Upper lobe of left lung (tissue), 6 donors: ENCODE measurements around the gene CHAC2. TPM values are rescaled to one million over a fixed set of nuclear protein-coding genes. Genes with fewer than 3 reads are reported as not detected.

Experiments used
- ATAC-seq, 2 donors: fragments of 200-7000 bp; cut with Tn5 transposase; one replicate each; pipeline ENCODE4 v1.9.1; 2022; ENCODE audit warnings: mild to moderate bottlenecking in 2 of 2, moderate library complexity in 2 of 2; ENCODE audit not compliant: low FRiP score in 2 of 2
- DNase-seq, 2 donors: peaks; one replicate each; pipeline ENCODE4 v3.0.0-alpha.2; 2019 to 2020
- H3K27ac ChIP-seq, 4 donors: fragments of 200-600 bp; sonication (generic); one replicate each; pipeline ENCODE4 v1.5.1; 2016 to 2019
- H3K27me3 ChIP-seq, 4 donors: fragments of 200-600 bp; sonication (generic); one replicate each; pipeline ENCODE4 v1.5.1; 2017 to 2019
- H3K36me3 ChIP-seq, 4 donors: fragments of 200-600 bp; sonication (generic); one replicate each; pipeline ENCODE4 v1.5.1; 2016 to 2019
- H3K4me1 ChIP-seq, 4 donors: fragments of 200-600 bp; sonication (generic); one replicate each; pipeline ENCODE4 v1.5.1; 2018 to 2019
- H3K4me3 ChIP-seq, 4 donors: fragments of 200-600 bp; sonication (generic); one replicate each; pipeline ENCODE4 v1.5.1; 2017 to 2019; ENCODE audit warnings: mild to moderate bottlenecking in 2 of 4, moderate library complexity in 1 of 4
- H3K9me3 ChIP-seq, 4 donors: fragments of 200-600 bp; sonication (generic); one replicate each; pipeline ENCODE4 v1.5.1; 2018 to 2019
- EP300 ChIP-seq, 4 donors: sonication (generic); formaldehyde crosslinking; IDR thresholded peaks; one replicate each; pipeline ENCODE4 v1.5.1; 2017; ENCODE audit warnings: antibody characterized with exemption in 4 of 4, control low read depth in 2 of 4
- POLR2A ChIP-seq, 4 donors: fragments of 450-650 bp; IDR thresholded peaks; one replicate each; pipeline ENCODE4 v1.5.1; 2016 to 2017; ENCODE audit warnings: antibody characterized with exemption in 4 of 4, mild to moderate bottlenecking in 2 of 4
- POLR2AphosphoS5 ChIP-seq, 2 donors: sonication (generic); formaldehyde crosslinking; IDR thresholded peaks; one replicate each; pipeline ENCODE4 v1.5.1; 2017; ENCODE audit warnings: antibody characterized with exemption in 2 of 2
- WGBS, 2 donors: methylation state at CpG; one replicate each; pipeline ENCODE4 v1.1.5; 2017 to 2018; 5-methylcytosine and 5-hydroxymethylcytosine counted together
- total RNA-seq, 6 donors: library from RNA; depleted of rRNA in 4 of 6; stranded (reverse); fragments of >200 nt in 4 of 6; gene quantifications; one replicate each; pipeline versions ENCODE4 v1.1.0 to v1.2.1, GENCODE V29; 2016 to 2021
- TF ChIP-seq, protein P1 (sequence below), 6 experiments: fragments of 450-650 bp in 4 of 6; fragments of 200-600 bp in 2 of 6; sonication (generic) in 2 of 6; IDR thresholded peaks; one replicate each; pipeline ENCODE4 v1.5.1; 2016 to 2019; ENCODE audit warnings: antibody characterized with exemption in 6 of 6
- donor health status: DM: no; HTN: no; CAD: no; lungs with moderate emphysema.
- donor health status: DM: no; HTN: yes; CAD: no; lungs with severe emphysema.

Gene CHAC2
- total RNA-seq, 6 donors from 2014 or later, result 0.55 to 5.2 (median 3.1) TPM

DNA sequence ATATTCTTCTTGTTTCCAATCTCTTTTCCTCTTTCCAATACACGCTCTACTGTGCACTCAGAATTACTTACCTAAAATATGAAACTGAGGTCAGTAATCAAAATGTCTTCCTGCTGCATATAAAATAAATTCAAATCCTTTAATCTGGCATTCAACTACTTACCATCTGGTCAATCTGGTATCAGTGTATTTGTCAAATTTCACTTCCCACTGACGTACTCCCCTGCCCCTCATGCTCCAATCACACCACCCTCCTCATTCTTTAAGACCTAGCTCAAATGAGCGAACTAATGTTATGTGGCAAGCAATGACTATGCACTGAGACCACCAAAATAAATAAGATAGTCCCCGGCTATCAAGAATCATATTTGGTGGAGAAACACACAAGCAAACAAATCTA, 12.5 kb downstream of the CHAC2 start:
- 94 to 96% methylated on average over 4 of the region's 4 CpGs for WGBS, 2 donors

DNA sequence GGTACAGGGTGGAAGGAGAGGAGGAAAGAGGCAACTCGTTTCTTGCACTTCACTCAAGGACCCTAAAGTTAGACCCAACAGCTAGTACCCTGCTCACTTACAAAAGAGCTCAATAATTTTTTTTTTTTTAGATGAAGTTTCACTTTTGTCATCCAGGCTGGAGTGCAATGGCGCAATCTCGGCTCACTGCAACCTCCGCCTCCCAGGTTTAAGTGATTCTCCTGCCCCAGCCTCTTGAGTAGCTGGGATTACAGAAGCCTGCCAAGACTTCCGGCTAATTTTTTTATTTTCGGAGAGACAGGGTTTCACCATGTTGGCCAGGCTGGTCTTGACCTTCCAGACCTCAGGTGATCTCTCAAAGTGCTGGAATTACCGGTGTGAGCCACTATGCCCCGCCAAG, 15.1 kb downstream of the CHAC2 start:
- peaks cover 18 to 47% (median 40%) of the 10 kb centered on the region in 4 donors for H3K4me1 ChIP-seq
- peak overlapping the region; percentile 15 to 79 (median 44) for H3K27ac ChIP-seq
- TF ChIP-seq, protein P1, sequence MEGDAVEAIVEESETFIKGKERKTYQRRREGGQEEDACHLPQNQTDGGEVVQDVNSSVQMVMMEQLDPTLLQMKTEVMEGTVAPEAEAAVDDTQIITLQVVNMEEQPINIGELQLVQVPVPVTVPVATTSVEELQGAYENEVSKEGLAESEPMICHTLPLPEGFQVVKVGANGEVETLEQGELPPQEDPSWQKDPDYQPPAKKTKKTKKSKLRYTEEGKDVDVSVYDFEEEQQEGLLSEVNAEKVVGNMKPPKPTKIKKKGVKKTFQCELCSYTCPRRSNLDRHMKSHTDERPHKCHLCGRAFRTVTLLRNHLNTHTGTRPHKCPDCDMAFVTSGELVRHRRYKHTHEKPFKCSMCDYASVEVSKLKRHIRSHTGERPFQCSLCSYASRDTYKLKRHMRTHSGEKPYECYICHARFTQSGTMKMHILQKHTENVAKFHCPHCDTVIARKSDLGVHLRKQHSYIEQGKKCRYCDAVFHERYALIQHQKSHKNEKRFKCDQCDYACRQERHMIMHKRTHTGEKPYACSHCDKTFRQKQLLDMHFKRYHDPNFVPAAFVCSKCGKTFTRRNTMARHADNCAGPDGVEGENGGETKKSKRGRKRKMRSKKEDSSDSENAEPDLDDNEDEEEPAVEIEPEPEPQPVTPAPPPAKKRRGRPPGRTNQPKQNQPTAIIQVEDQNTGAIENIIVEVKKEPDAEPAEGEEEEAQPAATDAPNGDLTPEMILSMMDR (IDR thresholded peaks at IDR 0.05), result no peak
- TF ChIP-seq POLR2A (IDR thresholded peaks at IDR 0.05), result no peak
- no peak for TF ChIP-seq EP300 (IDR thresholded peaks at IDR 0.05)
- no peak for TF ChIP-seq POLR2AphosphoS5 (IDR thresholded peaks at IDR 0.05)
- H3K36me3 ChIP-seq, result peaks cover 0 to 14% (median 2%) of the 10 kb centered on the region in 4 donors
- WGBS, 2 donors, result 37 to 40% methylated on average over 8 of the region's 8 CpGs
- ATAC-seq (peak in 1 of 2 donors; percentile 5), DNase-seq (peak in 1 of 2 donors; percentile 72)
- H3K9me3 ChIP-seq, result no peaks in the 10 kb centered on the region
- H3K27me3 ChIP-seq, result no peaks in the 10 kb centered on the region
- H3K4me3 ChIP-seq, result peak overlapping the region in 1 of 4 donors; percentile 20

More for the DNA sequence above, 12.5 kb downstream of the CHAC2 start:
- Histone ChIP-seq H3K27me3 (no peaks in the 10 kb centered on the region), H3K4me1 (peaks cover 9 to 34% (median 30%) of the 10 kb centered on the region in 4 donors), H3K4me3 (no peak overlapping the region), H3K27ac (no peak overlapping the region), H3K36me3 (peaks cover 0 to 14% (median 2%) of the 10 kb centered on the region in 4 donors), H3K9me3 (no peaks in the 10 kb centered on the region)
- DNase-seq, result no peak
- TF ChIP-seq, protein P1 (IDR thresholded peaks at IDR 0.05), result no peak
- TF ChIP-seq POLR2A (IDR thresholded peaks at IDR 0.05), result no peak
- TF ChIP-seq POLR2AphosphoS5 (IDR thresholded peaks at IDR 0.05), result no peak
- TF ChIP-seq EP300 (IDR thresholded peaks at IDR 0.05), result no peak
- ATAC-seq, result no peak

DNA sequence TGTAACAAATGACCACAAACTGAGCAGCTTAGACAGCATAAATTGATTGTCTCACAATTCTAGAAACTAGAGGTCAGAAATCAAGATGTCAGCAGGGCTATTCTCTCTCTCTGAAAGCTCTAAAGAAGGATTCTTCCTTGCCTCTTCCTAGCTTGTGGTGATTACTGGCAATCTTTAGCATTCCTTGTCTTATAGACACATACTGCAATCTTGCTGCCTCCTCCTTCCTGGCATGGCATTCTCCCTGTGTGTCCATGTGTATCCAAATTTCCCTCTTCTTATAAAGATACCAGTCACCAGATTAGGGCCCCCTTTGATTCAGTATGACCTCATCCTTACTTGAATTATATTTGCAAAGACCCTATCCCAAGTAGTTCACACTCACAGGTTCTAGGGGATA, 16.8 kb downstream of the CHAC2 start:
- H3K4me3 ChIP-seq, result peak overlapping the region in 1 of 4 donors; percentile 71
- H3K36me3 ChIP-seq, result peaks cover 0 to 9% (median 2%) of the 10 kb centered on the region in 4 donors
- H3K27me3 ChIP-seq, result no peaks in the 10 kb centered on the region
- TF ChIP-seq EP300 (IDR thresholded peaks at IDR 0.05) (no peak), POLR2A (IDR thresholded peaks at IDR 0.05) (no peak), POLR2AphosphoS5 (IDR thresholded peaks at IDR 0.05) (no peak)
- TF ChIP-seq, protein P1 (IDR thresholded peaks at IDR 0.05), result no peak
- ATAC-seq (no peak), DNase-seq (no peak)
- H3K4me1 ChIP-seq, result peaks cover 25 to 64% (median 51%) of the 10 kb centered on the region in 4 donors
- no peaks in the 10 kb centered on the region for H3K9me3 ChIP-seq
- peak overlapping the region in 2 of 4 donors; percentile 17 to 35 for H3K27ac ChIP-seq

DNA sequence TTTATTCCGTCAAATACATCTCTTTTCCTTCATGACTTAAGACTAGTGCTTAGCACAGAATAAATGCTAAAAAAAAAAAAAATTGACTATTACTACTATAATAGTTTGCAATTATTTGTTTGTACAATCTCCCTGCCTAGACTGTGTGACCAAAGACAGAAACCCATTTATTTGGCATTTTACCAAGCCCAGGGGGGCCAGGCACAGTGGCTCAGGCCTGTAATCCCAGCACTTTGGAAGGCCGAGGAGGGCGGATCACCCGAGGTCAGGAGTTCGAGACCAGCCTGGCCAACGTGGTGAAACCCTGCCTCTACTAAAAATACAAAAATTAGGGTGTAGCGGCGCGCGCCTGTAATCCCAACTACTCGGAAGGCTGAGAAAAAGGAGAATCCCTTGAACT, 17.8 kb downstream of the CHAC2 start:
- Histone ChIP-seq H3K4me3 (peak overlapping the region; percentile 71 to 97 (median 80)), H3K27me3 (no peaks in the 10 kb centered on the region), H3K4me1 (peaks cover 25 to 64% (median 51%) of the 10 kb centered on the region in 4 donors), H3K36me3 (peaks cover 0 to 9% (median 0%) of the 10 kb centered on the region in 4 donors), H3K9me3 (no peaks in the 10 kb centered on the region), H3K27ac (peak overlapping the region in 1 of 4 donors; percentile 92)
- WGBS, 2 donors, result 59 to 66% methylated on average over 11 of the region's 11 CpGs
- no peak for DNase-seq
- no peak for TF ChIP-seq POLR2AphosphoS5 (IDR thresholded peaks at IDR 0.05)
- TF ChIP-seq, protein P1 (IDR thresholded peaks at IDR 0.05), result no peak
- TF ChIP-seq EP300 (IDR thresholded peaks at IDR 0.05), result no peak
- no peak for TF ChIP-seq POLR2A (IDR thresholded peaks at IDR 0.05)
- no peak for ATAC-seq

DNA sequence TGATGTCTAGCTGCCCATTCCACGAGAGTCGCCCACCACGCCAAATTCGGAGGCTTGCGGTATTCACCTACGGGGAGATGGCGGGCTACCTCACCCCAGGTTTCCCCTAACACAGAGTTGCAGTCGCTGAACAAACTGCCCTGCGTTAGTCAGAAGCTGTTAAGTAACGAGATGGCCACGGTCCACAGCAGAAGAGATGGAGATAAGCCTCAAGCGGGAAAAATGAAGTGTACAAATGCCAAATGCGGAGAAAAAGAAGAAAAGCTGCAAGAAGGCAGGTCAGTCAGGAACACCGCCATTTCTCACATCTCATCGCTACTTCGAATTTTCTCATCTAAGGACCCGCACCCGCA, 18.7 kb downstream of the CHAC2 start:
- WGBS, 2 donors, result 0 to 1% methylated on average over 18 of the region's 18 CpGs
- no peaks in the 10 kb centered on the region for H3K27me3 ChIP-seq
- ATAC-seq (peak; percentile 49 to 65), DNase-seq (no peak)
- peak overlapping the region; percentile 81 to 92 (median 87) for H3K27ac ChIP-seq
- H3K4me3 ChIP-seq, result peak overlapping the region; percentile 71 to 97 (median 80)
- H3K4me1 ChIP-seq, result peaks cover 25 to 64% (median 51%) of the 10 kb centered on the region in 4 donors
- H3K9me3 ChIP-seq, result no peaks in the 10 kb centered on the region
- H3K36me3 ChIP-seq, result peaks cover 0 to 6% (median 0%) of the 10 kb centered on the region in 4 donors
- TF ChIP-seq, protein P1 (IDR thresholded peaks at IDR 0.05), result no peak
- no peak for TF ChIP-seq POLR2AphosphoS5 (IDR thresholded peaks at IDR 0.05)
